Astrocyte of the cerebellum (primary cell): Measurements from ENCODE around the gene IKZF1.

Experiments
- DNase-seq: peaks from one replicate; pipeline ENCODE4 v3.0.0-alpha.2; 2011; ENCODE audit warnings: low read depth
- H3K4me3 ChIP-seq: 2 replicates; pipeline ENCODE4 v1.5.1; 2011; ENCODE audit warnings: mild to moderate bottlenecking, low read depth, low read length, moderate library complexity
- CTCF ChIP-seq: IDR thresholded peaks from 2 replicates; pipeline ENCODE4 v1.5.1; 2012; ENCODE audit warnings: low read length, low read depth, moderate library complexity, mild to moderate bottlenecking; ENCODE audit errors: missing control alignments
- in situ Hi-C: cut with HindIII; loops from 2 replicates; pipeline ENCODE4 v1.10.0; 2017; ENCODE audit warnings: low sequenced_read_pairs

IKZF1 gene

GRCh38 chr7:50387351-50387750 is 82.8 kb downstream of the IKZF1 start:
- H3K4me3 ChIP-seq, result no peak overlapping the region
- in situ Hi-C loops, result no loop called here
- DNase-seq, result no peak
- no peak for TF ChIP-seq CTCF

- no peak for DNase-seq
- no peak for TF ChIP-seq CTCF
- in situ Hi-C loops, result no loop called here
- H3K4me3 ChIP-seq, result no peak overlapping the region
These were observed 85.4 kb downstream of the IKZF1 start for GRCh38 chr7:50389961-50390360.

- H3K4me3 ChIP-seq, result no peak overlapping the region
These were observed 86.9 kb downstream of the IKZF1 start for GRCh38 chr7:50391386-50391785.

GRCh38 chr7:50393076-50393475 is 88.6 kb downstream of the IKZF1 start:
- DNase-seq, result no peak
- in situ Hi-C loops, result no loop called here
- no peak for TF ChIP-seq CTCF
- no peak overlapping the region for H3K4me3 ChIP-seq

More at GRCh38 chr7:50391386-50391785, 86.9 kb downstream of the IKZF1 start:
- in situ Hi-C loops, result no loop called here
- no peak for TF ChIP-seq CTCF
- no peak for DNase-seq

GRCh38 chr7:50393547-50394252 is 89.2 kb downstream of the IKZF1 start:
- H3K4me3 ChIP-seq, result no peak overlapping the region
- TF ChIP-seq CTCF, result no peak
- no peak for DNase-seq
- in situ Hi-C loops, result no loop called here

- H3K4me3 ChIP-seq, result no peak overlapping the region
- TF ChIP-seq CTCF, result no peak
- no peak for DNase-seq
- in situ Hi-C loops, result no loop called here
These were observed 89.8 kb downstream of the IKZF1 start for GRCh38 chr7:50394315-50394714.
